Mesenchymal stem cell (in vitro differentiated cells and primary cell): Measurements from ENCODE around the gene IL1RAPL2.

Experiments
- DNase-seq: peaks from one replicate; pipeline ENCODE4 v3.0.0-alpha.2; 2013
- H2AFZ ChIP-seq: one replicate; pipeline ENCODE4 v1.6.1; 2013; ENCODE audit warnings: low read depth, mild to moderate bottlenecking, control low read depth, inconsistent platforms, low read length, moderate library complexity
- H2AK5ac ChIP-seq: 2 replicates; pipeline ENCODE4 v1.6.1; 2013; ENCODE audit warnings: low read length, moderate library complexity, mild to moderate bottlenecking, inconsistent platforms; ENCODE audit not compliant: severe bottlenecking
- H2BK120ac ChIP-seq: one replicate; pipeline ENCODE4 v1.6.1; 2013; ENCODE audit warnings: low read depth, mild to moderate bottlenecking, inconsistent platforms, low read length, moderate library complexity
- H2BK12ac ChIP-seq, 2 experiments: one replicate each; pipeline ENCODE4 v1.6.1; 2013; ENCODE audit warnings: inconsistent platforms in 2 of 2, low read length in 2 of 2, mild to moderate bottlenecking in 2 of 2, moderate library complexity in 2 of 2, control low read depth in 1 of 2
- H2BK15ac ChIP-seq: one replicate; pipeline ENCODE4 v1.6.1; 2013; ENCODE audit warnings: mild to moderate bottlenecking, low read depth, inconsistent platforms; ENCODE audit not compliant: poor library complexity, severe bottlenecking
- H2BK5ac ChIP-seq: 2 replicates; pipeline ENCODE4 v1.6.1; 2013; ENCODE audit warnings: low read depth, mild to moderate bottlenecking, low read length, control low read depth, inconsistent platforms; ENCODE audit not compliant: poor library complexity, severe bottlenecking
- H3K14ac ChIP-seq, 2 experiments: one replicate each; pipeline ENCODE4 v1.6.1; 2013; ENCODE audit warnings: inconsistent platforms in 2 of 2, low read length in 2 of 2, control low read depth in 1 of 2, mild to moderate bottlenecking in 1 of 2, moderate library complexity in 1 of 2
- H3K18ac ChIP-seq, 2 experiments: one replicate each; pipeline ENCODE4 v1.6.1; 2013; ENCODE audit warnings: inconsistent platforms in 2 of 2, low read length in 2 of 2, control low read depth in 1 of 2, low read depth in 1 of 2, mild to moderate bottlenecking in 1 of 2
- H3K23ac ChIP-seq, 2 experiments: one replicate each; pipeline ENCODE4 v1.6.1; 2013; ENCODE audit warnings: inconsistent platforms in 2 of 2, low read length in 2 of 2, mild to moderate bottlenecking in 2 of 2, moderate library complexity in 2 of 2, control low read depth in 1 of 2
- H3K27ac ChIP-seq: 2 replicates; pipeline ENCODE4 v1.5.1; 2013; ENCODE audit warnings: mild to moderate bottlenecking, moderate library complexity, low read length, control low read depth, inconsistent platforms; ENCODE audit not compliant: poor library complexity, severe bottlenecking
- H3K27me3 ChIP-seq, 2 experiments: 2 replicates each; pipeline versions ENCODE4 v1.6.1 to v1.7.0; 2013; ENCODE audit warnings: low read length in 2 of 2, mild to moderate bottlenecking in 2 of 2, moderate library complexity in 2 of 2, control low read depth in 1 of 2, inconsistent platforms in 1 of 2; ENCODE audit not compliant: control insufficient read depth in 1 of 2, insufficient read depth in 1 of 2
- H3K36me3 ChIP-seq, 2 experiments: 2 replicates each; pipeline versions ENCODE4 v1.6.1 to v1.7.0; 2013; ENCODE audit warnings: low read length in 2 of 2, control low read depth in 1 of 2, inconsistent platforms in 1 of 2, low read depth in 1 of 2, mild to moderate bottlenecking in 1 of 2; ENCODE audit not compliant: insufficient read depth in 2 of 2, control insufficient read depth in 1 of 2
- H3K4ac ChIP-seq, 2 experiments: one replicate each; pipeline ENCODE4 v1.6.1; 2013; ENCODE audit warnings: inconsistent platforms in 2 of 2, low read length in 2 of 2, mild to moderate bottlenecking in 2 of 2, moderate library complexity in 2 of 2, control low read depth in 1 of 2, low read depth in 1 of 2
- H3K4me1 ChIP-seq: 2 replicates; pipeline ENCODE4 v1.6.1; 2013; ENCODE audit warnings: low read depth, low read length, control low read depth; ENCODE audit not compliant: control insufficient read depth, insufficient read depth
- H3K4me2 ChIP-seq: 2 replicates; pipeline ENCODE4 v1.6.1; 2013; ENCODE audit warnings: low read length, mild to moderate bottlenecking, inconsistent platforms; ENCODE audit not compliant: poor library complexity, severe bottlenecking
- H3K4me3 ChIP-seq, 2 experiments: 2 replicates each; pipeline versions ENCODE4 v1.5.1 to v1.7.0; 2013; ENCODE audit warnings: low read length in 2 of 2, mild to moderate bottlenecking in 2 of 2, control low read depth in 1 of 2, low read depth in 1 of 2; ENCODE audit not compliant: insufficient read depth in 1 of 2
- H3K79me1 ChIP-seq: replicated peaks from 2 replicates; pipeline ENCODE4 v1.6.1; 2013; ENCODE audit warnings: mild to moderate bottlenecking, control low read depth, low read length, inconsistent platforms; ENCODE audit not compliant: poor library complexity, severe bottlenecking
- H3K9ac ChIP-seq: 2 replicates; pipeline ENCODE4 v1.7.0; 2013; ENCODE audit warnings: mild to moderate bottlenecking, low read length, moderate library complexity
- H3K9me3 ChIP-seq: 2 replicates; pipeline ENCODE4 v1.7.0; 2013; ENCODE audit warnings: mild to moderate bottlenecking, low read length; ENCODE audit not compliant: control insufficient read depth
- H4K8ac ChIP-seq: one replicate; pipeline ENCODE4 v1.6.1; 2013; ENCODE audit warnings: inconsistent platforms, mild to moderate bottlenecking, low read length, moderate library complexity
- H4K91ac ChIP-seq: one replicate; pipeline ENCODE4 v1.6.1; 2013; ENCODE audit warnings: mild to moderate bottlenecking, low read length, inconsistent platforms
- WGBS: methylation state at CpG from one replicate; pipeline ENCODE4 v1.1.7; 2013; ENCODE audit warnings: mixed read lengths; 5-methylcytosine and 5-hydroxymethylcytosine counted together

IL1RAPL2 gene

GRCh38 chrX:104707042-104707441, 141.0 kb downstream of the IL1RAPL2 start:
- no peak overlapping the region for H2BK12ac ChIP-seq
- H3K79me1 ChIP-seq: no peaks in the 10 kb centered on the region
- no peaks in the 10 kb centered on the region for H3K36me3 ChIP-seq
- no peak overlapping the region for H3K23ac ChIP-seq
- H2BK15ac ChIP-seq: no peak overlapping the region
- no peak overlapping the region for H3K4me2 ChIP-seq
- H2BK120ac ChIP-seq: no peak overlapping the region
- H3K27ac ChIP-seq: no peak overlapping the region
- no peak overlapping the region for H3K4me3 ChIP-seq
- H4K91ac ChIP-seq: no peak overlapping the region
- H3K9me3 ChIP-seq: no peaks in the 10 kb centered on the region
- no peaks in the 10 kb centered on the region for H3K4me1 ChIP-seq
- WGBS: no CpG with 5 or more reads among the region's 4 CpGs
- H2BK5ac ChIP-seq: no peak overlapping the region
- no peak overlapping the region for H3K4ac ChIP-seq
- H4K8ac ChIP-seq: no peak overlapping the region
- DNase-seq: no peak
- no peak overlapping the region for H3K18ac ChIP-seq
- no peak overlapping the region for H3K14ac ChIP-seq
- no peak overlapping the region for H2AFZ ChIP-seq
- no peak overlapping the region for H2AK5ac ChIP-seq
- no peak overlapping the region for H3K9ac ChIP-seq
- H3K27me3 ChIP-seq: peaks cover 0 to 3% of the 10 kb centered on the region in 2 experiments

DNA sequence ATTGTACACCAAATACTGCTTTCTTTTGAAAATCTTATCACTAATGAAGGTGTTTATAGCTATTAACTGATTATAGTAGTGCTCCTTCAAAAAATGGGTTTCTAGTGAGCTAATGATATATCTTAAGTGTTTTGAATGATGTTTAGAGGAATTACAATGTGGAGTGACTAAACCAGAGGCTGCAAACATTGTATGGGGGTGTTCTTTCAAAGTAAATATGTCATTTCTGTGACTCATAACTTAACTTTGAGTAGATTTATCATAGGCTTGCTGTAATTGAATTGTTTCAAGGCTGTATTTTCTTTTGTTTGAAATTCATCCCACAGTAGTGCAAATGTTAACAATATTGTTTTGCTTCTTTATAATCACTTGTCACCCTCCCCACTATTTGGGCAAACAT, 141.6 kb downstream of the IL1RAPL2 start:
- H3K9ac ChIP-seq: no peak overlapping the region
- peaks cover 0 to 3% of the 10 kb centered on the region in 2 experiments for H3K27me3 ChIP-seq
- H4K91ac ChIP-seq: no peak overlapping the region
- no peaks in the 10 kb centered on the region for H3K9me3 ChIP-seq
- H3K4me2 ChIP-seq: no peak overlapping the region
- H3K36me3 ChIP-seq: no peaks in the 10 kb centered on the region
- H2BK15ac ChIP-seq: no peak overlapping the region
- H2AK5ac ChIP-seq: no peak overlapping the region
- no peak for DNase-seq
- H3K27ac ChIP-seq: no peak overlapping the region
- no peak overlapping the region for H3K4ac ChIP-seq
- no peaks in the 10 kb centered on the region for H3K79me1 ChIP-seq
- no peak overlapping the region for H2BK5ac ChIP-seq
- H2BK12ac ChIP-seq: no peak overlapping the region
- no peak overlapping the region for H3K23ac ChIP-seq
- H3K4me3 ChIP-seq: no peak overlapping the region
- H4K8ac ChIP-seq: no peak overlapping the region
- H2BK120ac ChIP-seq: no peak overlapping the region
- H2AFZ ChIP-seq: no peak overlapping the region
- no peak overlapping the region for H3K18ac ChIP-seq
- H3K4me1 ChIP-seq: no peaks in the 10 kb centered on the region
- no peak overlapping the region for H3K14ac ChIP-seq

DNA sequence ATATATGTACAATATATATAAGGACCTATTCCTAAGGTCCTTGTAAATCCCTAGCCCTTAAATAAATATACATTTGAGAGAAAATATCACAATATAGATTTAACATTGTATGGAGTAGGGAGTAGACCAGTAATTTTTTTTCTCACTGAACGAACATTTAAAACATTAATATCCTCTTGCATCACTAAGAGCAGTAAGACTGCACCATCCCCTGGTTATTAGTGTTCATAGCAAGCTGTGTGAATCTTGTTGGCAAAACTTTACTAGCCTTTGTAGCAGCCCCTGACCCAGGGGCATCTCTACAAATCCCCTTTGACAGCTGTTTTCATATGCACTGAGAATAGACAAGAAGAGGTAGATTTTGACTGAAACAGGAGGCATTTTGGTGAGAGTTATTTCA, 146.5 kb downstream of the IL1RAPL2 start:
- Histone ChIP-seq H2BK15ac (no peak overlapping the region), H4K8ac (no peak overlapping the region), H3K36me3 (no peaks in the 10 kb centered on the region), H3K27ac (no peak overlapping the region), H3K14ac (no peak overlapping the region), H3K4me1 (no peaks in the 10 kb centered on the region), H3K18ac (no peak overlapping the region), H3K4me2 (no peak overlapping the region), H2AFZ (no peak overlapping the region), H2AK5ac (no peak overlapping the region), H3K9me3 (no peaks in the 10 kb centered on the region), H3K79me1 (no peaks in the 10 kb centered on the region), H3K4ac (no peak overlapping the region), H2BK5ac (no peak overlapping the region), H2BK120ac (no peak overlapping the region), H3K27me3 (peaks cover 0 to 3% of the 10 kb centered on the region in 2 experiments), H3K9ac (no peak overlapping the region), H3K4me3 (no peak overlapping the region), H3K23ac (no peak overlapping the region), H4K91ac (no peak overlapping the region), H2BK12ac (no peak overlapping the region)
- DNase-seq: peak; percentile 6
- WGBS: no CpG with 5 or more reads among the region's 1 CpG

GRCh38 chrX:104721854-104722253, 155.9 kb downstream of the IL1RAPL2 start:
- Histone ChIP-seq H3K9ac (no peak overlapping the region), H3K14ac (no peak overlapping the region), H3K4ac (no peak overlapping the region), H2BK15ac (no peak overlapping the region), H3K36me3 (no peaks in the 10 kb centered on the region), H4K8ac (no peak overlapping the region), H3K79me1 (no peaks in the 10 kb centered on the region), H3K9me3 (no peaks in the 10 kb centered on the region), H2AFZ (no peak overlapping the region), H3K4me3 (no peak overlapping the region), H3K27me3 (peaks cover 0 to 3% of the 10 kb centered on the region in 2 experiments), H3K18ac (no peak overlapping the region), H4K91ac (no peak overlapping the region), H2BK12ac (no peak overlapping the region), H2BK120ac (no peak overlapping the region), H2BK5ac (no peak overlapping the region), H3K27ac (no peak overlapping the region), H3K23ac (no peak overlapping the region), H2AK5ac (no peak overlapping the region), H3K4me1 (no peaks in the 10 kb centered on the region), H3K4me2 (no peak overlapping the region)
- WGBS: 100% methylated on average over 1 of the region's 3 CpGs
- DNase-seq: no peak
